Hematopoietic multipotent progenitor cell treated with erythropoietin and hydrocortisone succinate and interleukin-3 and kit ligand, for 6 days (in vitro differentiated cells): ENCODE data around the gene PHIP.
"Not testable (repeated sequence)": the region's sequence is repeated elsewhere in the genome, so short reads cannot be mapped to it uniquely, and the experiment has no call there.

Experiments
- DNase-seq: peaks from one replicate; pipeline ENCODE4 v3.0.0-alpha.2; 2015

PHIP gene

GRCh38 chr6:79078075-79078969, at the start of gene PHIP:
TSS of gene PHIP (minus strand) at chr6:79078254. CDS start at chr6:79078068, 186 bp downstream.
- DNase-seq, result peak; percentile 95

- DNase-seq, result no peak
Observed at GRCh38 chr6:79127660-79128059, 49.6 kb upstream of the PHIP start.

GRCh38 chr6:79119217-79119616, 41.2 kb upstream of the PHIP start:
- DNase-seq, result no peak

- DNase-seq, result no peak
Observed at GRCh38 chr6:79117752-79118151, 39.7 kb upstream of the PHIP start.

GRCh38 chr6:79115553-79116182, 37.6 kb upstream of the PHIP start:
- no peak for DNase-seq

- no peak for DNase-seq
Observed at GRCh38 chr6:79111549-79111948, 33.5 kb upstream of the PHIP start.

- DNase-seq, result no peak
Observed at GRCh38 chr6:79101164-79101563, 23.1 kb upstream of the PHIP start.

- DNase-seq, result no peak
Observed at GRCh38 chr6:79100304-79100703, 22.2 kb upstream of the PHIP start.

GRCh38 chr6:79094938-79095337, 16.9 kb upstream of the PHIP start:
- no peak for DNase-seq

GRCh38 chr6:79091801-79092200, 13.7 kb upstream of the PHIP start:
- not testable (repeated sequence) for DNase-seq

- no peak for DNase-seq
Observed at GRCh38 chr6:79089552-79090404, 11.7 kb upstream of the PHIP start.

- DNase-seq, result peak; percentile 78
Observed at GRCh38 chr6:79084693-79085092, 6.6 kb upstream of the PHIP start.

- DNase-seq, result no peak
Observed at GRCh38 chr6:79082304-79082703, 4.2 kb upstream of the PHIP start.

- DNase-seq, result peak; percentile 56
Observed at GRCh38 chr6:79081663-79082062, 3.6 kb upstream of the PHIP start.

GRCh38 chr6:79079561-79080041, 1.5 kb upstream of the PHIP start:
- DNase-seq, result peak; percentile 42

- peak; percentile 65 for DNase-seq
Observed at GRCh38 chr6:79077715-79078074, 359 bp downstream of the PHIP start.

- peak; percentile 90 for DNase-seq
Observed at GRCh38 chr6:79076782-79077641, 1.0 kb downstream of the PHIP start.

GRCh38 chr6:79076160-79076559, 1.9 kb downstream of the PHIP start:
- peak; percentile 43 for DNase-seq

- no peak for DNase-seq
Observed at GRCh38 chr6:79073888-79074287, 4.2 kb downstream of the PHIP start.

- DNase-seq, result no peak
Observed at GRCh38 chr6:79072640-79073181, 5.3 kb downstream of the PHIP start.

GRCh38 chr6:79071547-79071946, 6.5 kb downstream of the PHIP start:
- DNase-seq, result no peak
